ENCODE measurements around the gene CDC73. TPM values are rescaled to one million over a fixed set of nuclear protein-coding genes. Genes with fewer than 3 reads are reported as not detected.
A peak's percentile ranks its signal among the peaks of the same experiment; 100 is the strongest.

Gene CDC73
- total and polyA plus RNA-seq, 4 donors, result 5.8 to 20.6 (median 12.6) TPM

DNA sequence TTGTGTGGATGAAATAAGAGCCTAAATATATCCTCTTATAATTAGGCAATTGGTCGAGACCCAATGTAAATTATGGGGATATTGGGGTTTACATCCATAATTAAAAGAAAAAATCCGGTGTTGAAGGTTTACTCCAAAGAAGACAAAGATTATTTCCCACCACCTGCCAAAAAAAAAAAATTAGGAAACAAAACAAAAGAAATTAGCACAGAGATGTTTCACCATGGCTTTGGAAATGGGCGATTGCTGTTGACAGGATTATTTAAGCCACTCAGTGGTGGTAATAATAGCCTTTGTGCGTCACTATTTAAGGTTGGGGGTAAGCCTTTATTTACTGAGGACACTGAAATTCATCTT is 16.0 kb upstream of the CDC73 start:
- no peaks in the 10 kb centered on the region for H3K27me3 ChIP-seq (ENCODE audit: control insufficient read depth in 4 of 4, insufficient read depth in 4 of 4, low read length in 3 of 4)
- peaks cover 0 to 19% (median 9%) of the 10 kb centered on the region in 4 donors for H3K4me1 ChIP-seq (ENCODE audit: control insufficient read depth in 4 of 4, insufficient read depth in 4 of 4, low read length in 3 of 4)
- H3K27ac ChIP-seq (ENCODE audit: low read depth in 1 of 2, low read length in 2 of 2), result peak overlapping the region; percentile 93 to 96
- no peaks in the 10 kb centered on the region for H3K36me3 ChIP-seq (ENCODE audit: control insufficient read depth in 4 of 4, insufficient read depth in 3 of 4, low read depth in 1 of 4, low read length in 3 of 4)
- peak overlapping the region; percentile 73 to 90 (median 73) for H3K4me3 ChIP-seq (ENCODE audit: low read depth in 1 of 3, low read length in 3 of 3)
- DNase-seq (ENCODE audit: low spot score), result no peak
- 47% methylated on average over 4 of the region's 4 CpGs for WGBS
- H3K9ac ChIP-seq (ENCODE audit: low read depth in 1 of 2, low read length in 2 of 2), result peak overlapping the region; percentile 83 to 90
- TF ChIP-seq FOXA2 (IDR thresholded peaks at IDR 0.05) (no peak), FOXA1 (IDR thresholded peaks at IDR 0.05) (no peak), NR2F2 (IDR thresholded peaks at IDR 0.05) (no peak), RXRA (IDR thresholded peaks at IDR 0.05) (no peak), JUND (IDR thresholded peaks at IDR 0.05) (no peak), SP1 (IDR thresholded peaks at IDR 0.05) (no peak), TAF1 (conservative IDR thresholded peaks at IDR 0.05) (no peak), YY1 (IDR thresholded peaks at IDR 0.05) (no peak), HNF4G (IDR thresholded peaks at IDR 0.05) (no peak), HNF4A (conservative IDR thresholded peaks at IDR 0.05) (no peak)
- TF ChIP-seq, protein P1, sequence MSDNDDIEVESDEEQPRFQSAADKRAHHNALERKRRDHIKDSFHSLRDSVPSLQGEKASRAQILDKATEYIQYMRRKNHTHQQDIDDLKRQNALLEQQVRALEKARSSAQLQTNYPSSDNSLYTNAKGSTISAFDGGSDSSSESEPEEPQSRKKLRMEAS (IDR thresholded peaks at IDR 0.05), result no peak
- TF ChIP-seq, protein P2, sequence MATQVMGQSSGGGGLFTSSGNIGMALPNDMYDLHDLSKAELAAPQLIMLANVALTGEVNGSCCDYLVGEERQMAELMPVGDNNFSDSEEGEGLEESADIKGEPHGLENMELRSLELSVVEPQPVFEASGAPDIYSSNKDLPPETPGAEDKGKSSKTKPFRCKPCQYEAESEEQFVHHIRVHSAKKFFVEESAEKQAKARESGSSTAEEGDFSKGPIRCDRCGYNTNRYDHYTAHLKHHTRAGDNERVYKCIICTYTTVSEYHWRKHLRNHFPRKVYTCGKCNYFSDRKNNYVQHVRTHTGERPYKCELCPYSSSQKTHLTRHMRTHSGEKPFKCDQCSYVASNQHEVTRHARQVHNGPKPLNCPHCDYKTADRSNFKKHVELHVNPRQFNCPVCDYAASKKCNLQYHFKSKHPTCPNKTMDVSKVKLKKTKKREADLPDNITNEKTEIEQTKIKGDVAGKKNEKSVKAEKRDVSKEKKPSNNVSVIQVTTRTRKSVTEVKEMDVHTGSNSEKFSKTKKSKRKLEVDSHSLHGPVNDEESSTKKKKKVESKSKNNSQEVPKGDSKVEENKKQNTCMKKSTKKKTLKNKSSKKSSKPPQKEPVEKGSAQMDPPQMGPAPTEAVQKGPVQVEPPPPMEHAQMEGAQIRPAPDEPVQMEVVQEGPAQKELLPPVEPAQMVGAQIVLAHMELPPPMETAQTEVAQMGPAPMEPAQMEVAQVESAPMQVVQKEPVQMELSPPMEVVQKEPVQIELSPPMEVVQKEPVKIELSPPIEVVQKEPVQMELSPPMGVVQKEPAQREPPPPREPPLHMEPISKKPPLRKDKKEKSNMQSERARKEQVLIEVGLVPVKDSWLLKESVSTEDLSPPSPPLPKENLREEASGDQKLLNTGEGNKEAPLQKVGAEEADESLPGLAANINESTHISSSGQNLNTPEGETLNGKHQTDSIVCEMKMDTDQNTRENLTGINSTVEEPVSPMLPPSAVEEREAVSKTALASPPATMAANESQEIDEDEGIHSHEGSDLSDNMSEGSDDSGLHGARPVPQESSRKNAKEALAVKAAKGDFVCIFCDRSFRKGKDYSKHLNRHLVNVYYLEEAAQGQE (IDR thresholded peaks at IDR 0.05), result no peak
- H3K9me3 ChIP-seq (ENCODE audit: control insufficient read depth in 4 of 4, low read length in 3 of 4), result no peaks in the 10 kb centered on the region

DNA sequence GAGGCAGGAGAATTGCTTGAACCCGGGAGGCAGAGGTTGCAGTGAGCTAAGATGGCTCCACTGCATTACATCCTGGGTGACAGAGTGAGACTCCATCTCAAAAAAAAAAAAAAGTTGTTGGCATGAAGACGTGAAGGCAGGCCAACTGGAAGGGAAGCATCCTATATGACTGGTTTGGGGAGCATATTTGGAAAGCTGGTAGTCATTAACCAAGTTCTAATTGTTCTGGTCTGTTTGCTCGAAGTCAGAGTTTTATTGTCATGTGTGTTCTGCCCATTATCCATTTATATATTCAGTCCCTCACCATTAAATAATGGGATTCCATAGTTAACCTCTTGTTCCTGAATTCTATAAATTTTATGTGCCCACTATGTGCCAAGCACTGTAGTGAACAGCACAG is 13.4 kb upstream of the CDC73 start:
- TF ChIP-seq HNF4G (IDR thresholded peaks at IDR 0.05) (no peak), RAD21 (IDR thresholded peaks at IDR 0.05) (no peak), NR2F2 (IDR thresholded peaks at IDR 0.05) (no peak), EGR1 (IDR thresholded peaks at IDR 0.05; ENCODE audit: low read depth in 2 of 2) (no peak), YY1 (IDR thresholded peaks at IDR 0.05) (no peak), GABPA (IDR thresholded peaks at IDR 0.05 in 1 of 2, conservative IDR thresholded peaks at IDR 0.05 in 1 of 2) (no peak), HNF4A (conservative IDR thresholded peaks at IDR 0.05) (no peak), JUND (IDR thresholded peaks at IDR 0.05) (no peak), TAF1 (conservative IDR thresholded peaks at IDR 0.05) (no peak), FOXA2 (IDR thresholded peaks at IDR 0.05) (no peak), RXRA (IDR thresholded peaks at IDR 0.05) (no peak), FOXA1 (IDR thresholded peaks at IDR 0.05) (no peak), SP1 (IDR thresholded peaks at IDR 0.05) (no peak)
- TF ChIP-seq, protein P3, sequence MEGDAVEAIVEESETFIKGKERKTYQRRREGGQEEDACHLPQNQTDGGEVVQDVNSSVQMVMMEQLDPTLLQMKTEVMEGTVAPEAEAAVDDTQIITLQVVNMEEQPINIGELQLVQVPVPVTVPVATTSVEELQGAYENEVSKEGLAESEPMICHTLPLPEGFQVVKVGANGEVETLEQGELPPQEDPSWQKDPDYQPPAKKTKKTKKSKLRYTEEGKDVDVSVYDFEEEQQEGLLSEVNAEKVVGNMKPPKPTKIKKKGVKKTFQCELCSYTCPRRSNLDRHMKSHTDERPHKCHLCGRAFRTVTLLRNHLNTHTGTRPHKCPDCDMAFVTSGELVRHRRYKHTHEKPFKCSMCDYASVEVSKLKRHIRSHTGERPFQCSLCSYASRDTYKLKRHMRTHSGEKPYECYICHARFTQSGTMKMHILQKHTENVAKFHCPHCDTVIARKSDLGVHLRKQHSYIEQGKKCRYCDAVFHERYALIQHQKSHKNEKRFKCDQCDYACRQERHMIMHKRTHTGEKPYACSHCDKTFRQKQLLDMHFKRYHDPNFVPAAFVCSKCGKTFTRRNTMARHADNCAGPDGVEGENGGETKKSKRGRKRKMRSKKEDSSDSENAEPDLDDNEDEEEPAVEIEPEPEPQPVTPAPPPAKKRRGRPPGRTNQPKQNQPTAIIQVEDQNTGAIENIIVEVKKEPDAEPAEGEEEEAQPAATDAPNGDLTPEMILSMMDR (IDR thresholded peaks at IDR 0.05; ENCODE audit: low read depth, low read length, missing input control), result no peak
- TF ChIP-seq, protein P4, sequence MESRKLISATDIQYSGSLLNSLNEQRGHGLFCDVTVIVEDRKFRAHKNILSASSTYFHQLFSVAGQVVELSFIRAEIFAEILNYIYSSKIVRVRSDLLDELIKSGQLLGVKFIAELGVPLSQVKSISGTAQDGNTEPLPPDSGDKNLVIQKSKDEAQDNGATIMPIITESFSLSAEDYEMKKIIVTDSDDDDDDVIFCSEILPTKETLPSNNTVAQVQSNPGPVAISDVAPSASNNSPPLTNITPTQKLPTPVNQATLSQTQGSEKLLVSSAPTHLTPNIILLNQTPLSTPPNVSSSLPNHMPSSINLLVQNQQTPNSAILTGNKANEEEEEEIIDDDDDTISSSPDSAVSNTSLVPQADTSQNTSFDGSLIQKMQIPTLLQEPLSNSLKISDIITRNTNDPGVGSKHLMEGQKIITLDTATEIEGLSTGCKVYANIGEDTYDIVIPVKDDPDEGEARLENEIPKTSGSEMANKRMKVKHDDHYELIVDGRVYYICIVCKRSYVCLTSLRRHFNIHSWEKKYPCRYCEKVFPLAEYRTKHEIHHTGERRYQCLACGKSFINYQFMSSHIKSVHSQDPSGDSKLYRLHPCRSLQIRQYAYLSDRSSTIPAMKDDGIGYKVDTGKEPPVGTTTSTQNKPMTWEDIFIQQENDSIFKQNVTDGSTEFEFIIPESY (IDR thresholded peaks at IDR 0.05), result no peak
- TF ChIP-seq, protein P5, sequence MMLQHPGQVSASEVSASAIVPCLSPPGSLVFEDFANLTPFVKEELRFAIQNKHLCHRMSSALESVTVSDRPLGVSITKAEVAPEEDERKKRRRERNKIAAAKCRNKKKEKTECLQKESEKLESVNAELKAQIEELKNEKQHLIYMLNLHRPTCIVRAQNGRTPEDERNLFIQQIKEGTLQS (IDR thresholded peaks at IDR 0.05), result no peak
- TF ChIP-seq, protein P2 (IDR thresholded peaks at IDR 0.05), result no peak
- H3K27me3 ChIP-seq (ENCODE audit: control insufficient read depth in 4 of 4, insufficient read depth in 4 of 4, low read length in 3 of 4), result no peaks in the 10 kb centered on the region
- H3K36me3 ChIP-seq (ENCODE audit: control insufficient read depth in 4 of 4, insufficient read depth in 3 of 4, low read depth in 1 of 4, low read length in 3 of 4), result no peaks in the 10 kb centered on the region
- 84% methylated on average over 3 of the region's 3 CpGs for WGBS
- no peak overlapping the region for H3K4me3 ChIP-seq (ENCODE audit: low read depth in 1 of 3, low read length in 3 of 3)
- H3K9me3 ChIP-seq (ENCODE audit: control insufficient read depth in 4 of 4, low read length in 3 of 4), result no peaks in the 10 kb centered on the region
- H3K9ac ChIP-seq (ENCODE audit: low read depth in 1 of 2, low read length in 2 of 2), result no peak overlapping the region
- no peak overlapping the region for H3K27ac ChIP-seq (ENCODE audit: low read depth in 1 of 2, low read length in 2 of 2)
- no peak for DNase-seq (ENCODE audit: low spot score)
- peaks cover 0 to 22% (median 16%) of the 10 kb centered on the region in 4 donors for H3K4me1 ChIP-seq (ENCODE audit: control insufficient read depth in 4 of 4, insufficient read depth in 4 of 4, low read length in 3 of 4)
